Osteoblast (primary cell): Measurements from ENCODE around the gene ARID3A. TPM values are rescaled to one million over a fixed set of nuclear protein-coding genes. Genes with fewer than 3 reads are reported as not detected.

Source experiments
- DNase-seq: peaks from one replicate; pipeline ENCODE4 v3.0.0; 2011; ENCODE audit warnings: low spot score, mixed read lengths; ENCODE audit not compliant: insufficient read length; ENCODE audit errors: missing footprints
- H2AFZ ChIP-seq: 2 replicates; pipeline ENCODE4 v1.6.0; 2011; ENCODE audit warnings: mild to moderate bottlenecking, low read length
- H3K27ac ChIP-seq: 2 replicates; pipeline ENCODE4 v1.5.1; 2011; ENCODE audit warnings: mild to moderate bottlenecking, low read depth, low read length, moderate library complexity
- H3K27me3 ChIP-seq: 2 replicates; pipeline ENCODE4 v1.6.0; 2012; ENCODE audit warnings: mild to moderate bottlenecking, control low read depth, inconsistent platforms, low read length, moderate library complexity; ENCODE audit not compliant: insufficient read depth
- H3K36me3 ChIP-seq: 2 replicates; pipeline ENCODE4 v1.5.1; 2011; ENCODE audit warnings: mild to moderate bottlenecking, low read length, control low read depth, moderate library complexity; ENCODE audit not compliant: insufficient read depth
- H3K4me1 ChIP-seq: 2 replicates; pipeline ENCODE4 v1.5.1; 2011; ENCODE audit warnings: mild to moderate bottlenecking, low read length, control low read depth, moderate library complexity; ENCODE audit not compliant: insufficient read depth
- H3K4me2 ChIP-seq: 2 replicates; pipeline ENCODE4 v1.6.0; 2011; ENCODE audit warnings: mild to moderate bottlenecking, low read length; ENCODE audit not compliant: insufficient read depth
- H3K4me3 ChIP-seq: fragments of 200-600 bp; sonication (generic); 3 replicates; pipeline ENCODE4 v1.5.1; 2012; ENCODE audit warnings: mild to moderate bottlenecking, low read length, inconsistent platforms; ENCODE audit not compliant: insufficient read depth
- H3K79me2 ChIP-seq: 2 replicates; pipeline ENCODE4 v1.6.0; 2012; ENCODE audit warnings: mild to moderate bottlenecking, low read length, control low read depth, inconsistent platforms; ENCODE audit not compliant: insufficient read depth
- H3K9me3 ChIP-seq: 2 replicates; pipeline ENCODE4 v1.5.1; 2011; ENCODE audit warnings: low read depth, low read length, control low read depth
- H4K20me1 ChIP-seq: 2 replicates; pipeline ENCODE4 v1.6.0; 2012; ENCODE audit warnings: mild to moderate bottlenecking, low read length, control low read depth; ENCODE audit not compliant: insufficient read depth
- total RNA-seq: library from RNA; depleted of rRNA; stranded (reverse); fragments of >200 nt; gene quantifications from 2 replicates; pipeline ENCODE4 v1.2.3, GENCODE V29; 2012
- TF ChIP-seq, protein P1 (sequence below): IDR thresholded peaks from 2 replicates; pipeline ENCODE4 v1.5.1; 2011; ENCODE audit warnings: mild to moderate bottlenecking, low read depth, low read length, moderate library complexity; ENCODE audit errors: extremely low read depth

ARID3A gene
- total RNA-seq, 1 donor = 21.7 TPM

DNA sequence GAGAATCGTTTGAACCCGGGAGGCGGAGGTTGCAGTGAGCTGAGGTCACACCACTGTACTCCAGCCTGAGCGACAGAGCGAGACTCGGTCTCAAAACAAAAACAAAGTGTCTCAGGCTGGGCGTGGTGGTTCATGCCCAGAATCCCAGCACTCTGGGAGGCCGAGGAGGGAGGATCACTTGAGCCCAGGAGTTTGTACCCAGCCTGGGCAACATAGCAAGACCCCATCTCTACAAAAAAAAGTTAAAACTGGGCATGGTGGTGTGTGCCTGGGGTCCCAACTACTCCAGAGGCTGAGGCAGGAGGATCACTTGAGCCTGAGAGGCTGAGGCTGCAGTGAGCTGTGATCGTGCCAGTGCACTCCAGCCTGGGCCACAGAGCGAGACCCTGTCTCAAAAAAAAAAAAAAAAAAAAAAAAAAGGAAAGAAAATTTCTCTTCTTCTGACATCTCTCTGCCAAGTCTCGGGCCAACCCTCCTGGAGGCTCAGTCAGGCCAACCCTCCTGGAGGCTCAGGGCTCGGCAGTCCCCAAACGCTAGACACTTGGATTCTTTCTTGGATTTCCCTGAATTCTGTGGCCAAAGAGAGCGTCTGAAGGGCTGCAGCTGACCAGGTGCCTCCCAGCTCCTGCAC is 26.3 kb downstream of the ARID3A start:
- Histone ChIP-seq H3K4me2 (no peak overlapping the region), H3K4me1 (peaks cover 12% of the 10 kb centered on the region), H2AFZ (no peak overlapping the region), H3K9me3 (no peaks in the 10 kb centered on the region), H3K27ac (peak overlapping the region; percentile 74), H3K79me2 (peaks cover 30% of the 10 kb centered on the region), H4K20me1 (no peaks in the 10 kb centered on the region), H3K27me3 (no peaks in the 10 kb centered on the region), H3K36me3 (no peaks in the 10 kb centered on the region), H3K4me3 (no peak overlapping the region)
- TF ChIP-seq, protein P1, sequence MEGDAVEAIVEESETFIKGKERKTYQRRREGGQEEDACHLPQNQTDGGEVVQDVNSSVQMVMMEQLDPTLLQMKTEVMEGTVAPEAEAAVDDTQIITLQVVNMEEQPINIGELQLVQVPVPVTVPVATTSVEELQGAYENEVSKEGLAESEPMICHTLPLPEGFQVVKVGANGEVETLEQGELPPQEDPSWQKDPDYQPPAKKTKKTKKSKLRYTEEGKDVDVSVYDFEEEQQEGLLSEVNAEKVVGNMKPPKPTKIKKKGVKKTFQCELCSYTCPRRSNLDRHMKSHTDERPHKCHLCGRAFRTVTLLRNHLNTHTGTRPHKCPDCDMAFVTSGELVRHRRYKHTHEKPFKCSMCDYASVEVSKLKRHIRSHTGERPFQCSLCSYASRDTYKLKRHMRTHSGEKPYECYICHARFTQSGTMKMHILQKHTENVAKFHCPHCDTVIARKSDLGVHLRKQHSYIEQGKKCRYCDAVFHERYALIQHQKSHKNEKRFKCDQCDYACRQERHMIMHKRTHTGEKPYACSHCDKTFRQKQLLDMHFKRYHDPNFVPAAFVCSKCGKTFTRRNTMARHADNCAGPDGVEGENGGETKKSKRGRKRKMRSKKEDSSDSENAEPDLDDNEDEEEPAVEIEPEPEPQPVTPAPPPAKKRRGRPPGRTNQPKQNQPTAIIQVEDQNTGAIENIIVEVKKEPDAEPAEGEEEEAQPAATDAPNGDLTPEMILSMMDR = no peak
- no peak for DNase-seq

DNA sequence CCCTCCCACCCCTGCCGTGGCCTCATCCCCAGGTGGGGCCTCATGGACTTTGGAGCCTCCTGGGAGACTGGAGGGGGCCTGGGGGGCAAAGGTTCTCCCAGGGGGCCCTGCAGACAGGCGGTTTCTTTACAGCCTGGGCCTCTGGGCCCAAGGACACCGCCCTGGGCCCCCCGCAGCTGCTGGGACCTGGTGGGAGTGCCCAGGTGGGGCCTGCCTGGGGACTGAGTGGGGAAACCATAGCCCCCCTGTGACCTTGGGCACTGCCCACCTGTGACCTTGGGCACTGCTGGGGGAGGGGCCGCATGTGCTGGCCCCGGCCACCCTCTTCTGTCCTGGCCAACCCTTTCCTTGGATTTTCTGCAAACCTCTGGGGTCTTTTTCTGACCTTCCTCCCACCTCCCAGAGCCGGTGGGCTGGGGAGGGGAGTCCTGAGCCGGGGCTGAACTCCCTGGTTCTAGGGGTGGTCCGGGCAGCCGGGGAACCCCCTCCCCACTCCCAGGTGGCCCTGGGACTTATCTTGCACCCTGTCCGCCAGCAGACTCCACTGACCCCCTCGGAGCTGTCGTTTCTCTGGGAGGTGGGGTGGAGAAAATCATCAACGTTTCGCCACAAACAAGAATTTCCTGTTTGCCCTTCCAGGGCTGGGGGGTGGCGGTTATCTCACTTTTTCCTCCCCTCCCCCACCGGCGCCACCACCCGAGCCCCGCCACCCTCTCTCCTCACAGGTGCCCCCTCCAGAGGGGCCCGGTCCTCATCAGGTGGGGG is 27.0 kb downstream of the ARID3A start:
- H3K27ac ChIP-seq = no peak overlapping the region
- DNase-seq = no peak
- H3K4me3 ChIP-seq = no peak overlapping the region

DNA sequence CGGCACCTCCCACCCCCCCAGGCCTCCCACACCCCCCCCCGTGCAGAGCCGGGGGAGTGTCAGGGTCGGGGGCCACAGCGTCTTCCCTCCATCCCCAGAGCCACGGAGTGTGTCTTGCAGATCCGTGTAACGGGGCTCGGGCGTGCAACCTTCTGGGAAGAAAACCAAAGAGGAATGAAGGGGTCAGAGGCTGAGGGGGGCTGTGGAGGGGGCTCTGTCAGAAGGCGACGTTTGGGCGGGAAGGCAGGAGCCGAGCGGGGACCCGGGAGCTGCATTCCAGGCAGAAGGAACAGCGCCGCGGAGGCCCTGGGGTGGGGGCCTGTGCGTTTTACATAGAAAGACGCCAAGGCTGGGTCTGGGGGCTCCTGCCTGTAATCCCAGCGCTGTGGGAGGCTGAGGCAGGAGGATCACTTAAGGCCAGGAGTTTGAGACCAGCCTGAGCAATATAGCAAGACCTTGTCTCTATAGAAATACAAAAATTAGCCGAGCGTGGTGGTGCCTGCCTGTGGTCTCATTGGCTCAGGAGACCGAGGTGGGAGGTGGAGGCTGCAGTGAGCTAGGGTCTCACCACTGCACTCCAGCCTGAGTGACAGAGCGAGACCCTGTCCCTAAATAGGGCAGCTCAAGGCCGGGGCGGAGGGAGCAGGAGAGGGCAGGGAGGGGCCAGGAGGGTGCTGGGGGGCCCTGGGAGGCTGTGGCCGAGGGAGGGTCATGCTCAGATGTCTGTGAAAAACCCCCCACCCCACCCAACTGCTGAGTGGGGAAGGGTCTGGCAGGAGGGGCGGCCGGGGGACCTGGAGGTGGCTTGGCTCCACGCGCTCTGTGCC is 27.8 kb downstream of the ARID3A start:
- H3K79me2 ChIP-seq = peaks cover 29% of the 10 kb centered on the region
- H3K4me1 ChIP-seq = peaks cover 14% of the 10 kb centered on the region
- no peaks in the 10 kb centered on the region for H3K36me3 ChIP-seq
- H3K4me3 ChIP-seq = no peak overlapping the region
- no peaks in the 10 kb centered on the region for H4K20me1 ChIP-seq
- H3K27ac ChIP-seq = no peak overlapping the region
- no peak overlapping the region for H3K4me2 ChIP-seq
- TF ChIP-seq, protein P1 = no peak
- no peaks in the 10 kb centered on the region for H3K27me3 ChIP-seq
- H2AFZ ChIP-seq = no peak overlapping the region
- DNase-seq = no peak
- no peaks in the 10 kb centered on the region for H3K9me3 ChIP-seq

More for the DNA sequence above, 27.0 kb downstream of the ARID3A start:
- no peaks in the 10 kb centered on the region for H4K20me1 ChIP-seq
- H3K36me3 ChIP-seq = no peaks in the 10 kb centered on the region
- H3K79me2 ChIP-seq = peaks cover 29% of the 10 kb centered on the region
- no peak overlapping the region for H3K4me2 ChIP-seq
- peaks cover 14% of the 10 kb centered on the region for H3K4me1 ChIP-seq
- H3K27me3 ChIP-seq = no peaks in the 10 kb centered on the region
- TF ChIP-seq, protein P1 = no peak
- no peak overlapping the region for H2AFZ ChIP-seq
- no peaks in the 10 kb centered on the region for H3K9me3 ChIP-seq

DNA sequence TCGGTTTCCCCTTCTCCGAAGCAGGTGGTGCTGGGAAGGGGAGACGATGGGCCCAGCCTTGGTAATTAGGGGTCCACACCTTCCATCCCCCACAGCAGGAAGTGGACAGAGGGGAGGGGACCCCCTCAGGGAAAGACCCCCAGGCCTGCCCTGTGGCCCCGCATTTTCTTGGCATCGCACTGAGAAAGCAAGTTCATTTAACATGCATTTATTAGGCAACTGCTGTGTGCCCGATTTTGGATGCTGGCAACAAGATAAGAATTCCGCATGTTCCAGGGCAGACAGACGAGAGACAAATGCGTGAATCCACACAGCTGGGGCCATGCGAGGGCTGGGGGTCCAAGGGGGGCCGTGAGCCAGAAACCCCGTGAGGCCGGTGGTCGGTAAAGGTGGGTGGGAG is 28.4 kb downstream of the ARID3A start:
- Histone ChIP-seq H3K27ac (no peak overlapping the region), H3K4me3 (no peak overlapping the region), H4K20me1 (no peaks in the 10 kb centered on the region), H3K36me3 (no peaks in the 10 kb centered on the region), H3K27me3 (no peaks in the 10 kb centered on the region), H3K9me3 (no peaks in the 10 kb centered on the region), H2AFZ (no peak overlapping the region), H3K4me1 (peaks cover 14% of the 10 kb centered on the region), H3K79me2 (peaks cover 29% of the 10 kb centered on the region), H3K4me2 (no peak overlapping the region)
- DNase-seq = no peak
- TF ChIP-seq, protein P1 = no peak
